Coronary artery (tissue), 2 donors: ENCODE data around the gene TSPYL2.

ENCODE experiments used
- DNase-seq: peaks from one replicate; pipeline ENCODE4 v3.0.0-alpha.2; 2017; ENCODE audit warnings: low spot score
- H3K27ac ChIP-seq, 2 donors: fragments of 200-600 bp; sonication (generic); one replicate each; pipeline ENCODE4 v1.5.1; 2016 to 2019
- H3K4me3 ChIP-seq: fragments of 200-600 bp; sonication (generic); 2 replicates; pipeline ENCODE4 v1.5.1; 2016; ENCODE audit warnings: mild to moderate bottlenecking, moderate library complexity
- TF ChIP-seq, protein P1 (sequence below): fragments of 200-600 bp; sonication (generic); IDR thresholded peaks from one replicate; pipeline ENCODE4 v1.5.1; 2019; ENCODE audit warnings: antibody characterized with exemption

TSPYL2 gene

GRCh38 chrX:53049127-53049517, 33.0 kb upstream of the TSPYL2 start:
- Histone ChIP-seq H3K27ac (peak overlapping the region in 1 of 2 donors; percentile 76), H3K4me3 (peak overlapping the region; percentile 75)
- TF ChIP-seq, protein P1, sequence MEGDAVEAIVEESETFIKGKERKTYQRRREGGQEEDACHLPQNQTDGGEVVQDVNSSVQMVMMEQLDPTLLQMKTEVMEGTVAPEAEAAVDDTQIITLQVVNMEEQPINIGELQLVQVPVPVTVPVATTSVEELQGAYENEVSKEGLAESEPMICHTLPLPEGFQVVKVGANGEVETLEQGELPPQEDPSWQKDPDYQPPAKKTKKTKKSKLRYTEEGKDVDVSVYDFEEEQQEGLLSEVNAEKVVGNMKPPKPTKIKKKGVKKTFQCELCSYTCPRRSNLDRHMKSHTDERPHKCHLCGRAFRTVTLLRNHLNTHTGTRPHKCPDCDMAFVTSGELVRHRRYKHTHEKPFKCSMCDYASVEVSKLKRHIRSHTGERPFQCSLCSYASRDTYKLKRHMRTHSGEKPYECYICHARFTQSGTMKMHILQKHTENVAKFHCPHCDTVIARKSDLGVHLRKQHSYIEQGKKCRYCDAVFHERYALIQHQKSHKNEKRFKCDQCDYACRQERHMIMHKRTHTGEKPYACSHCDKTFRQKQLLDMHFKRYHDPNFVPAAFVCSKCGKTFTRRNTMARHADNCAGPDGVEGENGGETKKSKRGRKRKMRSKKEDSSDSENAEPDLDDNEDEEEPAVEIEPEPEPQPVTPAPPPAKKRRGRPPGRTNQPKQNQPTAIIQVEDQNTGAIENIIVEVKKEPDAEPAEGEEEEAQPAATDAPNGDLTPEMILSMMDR: no peak
- DNase-seq: no peak

- TF ChIP-seq, protein P1: no peak
- Histone ChIP-seq H3K27ac (no peak overlapping the region), H3K4me3 (no peak overlapping the region)
- DNase-seq: no peak
These were observed 31.3 kb upstream of the TSPYL2 start for GRCh38 chrX:53050841-53051240.

DNA sequence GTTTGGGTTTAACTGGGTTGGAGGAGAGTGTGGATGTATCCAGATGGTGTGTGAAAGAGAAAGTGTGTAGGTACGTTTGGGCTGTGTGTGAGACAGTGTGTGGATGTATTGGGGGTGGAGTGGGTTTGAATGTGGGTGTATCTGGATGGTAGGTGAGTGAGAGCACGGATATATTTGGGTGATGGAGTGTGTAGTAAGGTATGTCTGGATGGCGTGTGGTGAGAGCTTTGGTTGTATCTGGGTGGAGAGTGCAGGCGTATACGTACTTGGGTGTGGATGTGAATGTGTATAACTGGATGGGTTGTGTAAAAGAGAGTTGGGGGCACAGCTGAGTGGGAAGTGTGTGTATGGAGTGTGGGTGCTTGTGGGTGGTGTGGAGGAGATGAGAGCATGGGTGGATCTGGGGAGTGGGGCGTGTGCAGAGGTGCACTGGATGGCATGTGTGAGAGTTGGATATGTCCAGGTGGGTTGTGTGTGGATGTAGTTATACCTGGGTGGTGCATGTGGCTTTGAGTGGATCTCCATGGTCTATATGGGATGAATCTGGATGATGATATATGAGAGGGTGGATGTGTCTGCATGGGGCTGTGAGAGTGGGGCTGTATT, 26.8 kb upstream of the TSPYL2 start:
- DNase-seq: no peak
- Histone ChIP-seq H3K27ac (no peak overlapping the region), H3K4me3 (no peak overlapping the region)
- TF ChIP-seq, protein P1: no peak

GRCh38 chrX:53056292-53056691, 25.9 kb upstream of the TSPYL2 start:
- Histone ChIP-seq H3K27ac (no peak overlapping the region), H3K4me3 (no peak overlapping the region)
- TF ChIP-seq, protein P1: no peak
- no peak for DNase-seq

DNA sequence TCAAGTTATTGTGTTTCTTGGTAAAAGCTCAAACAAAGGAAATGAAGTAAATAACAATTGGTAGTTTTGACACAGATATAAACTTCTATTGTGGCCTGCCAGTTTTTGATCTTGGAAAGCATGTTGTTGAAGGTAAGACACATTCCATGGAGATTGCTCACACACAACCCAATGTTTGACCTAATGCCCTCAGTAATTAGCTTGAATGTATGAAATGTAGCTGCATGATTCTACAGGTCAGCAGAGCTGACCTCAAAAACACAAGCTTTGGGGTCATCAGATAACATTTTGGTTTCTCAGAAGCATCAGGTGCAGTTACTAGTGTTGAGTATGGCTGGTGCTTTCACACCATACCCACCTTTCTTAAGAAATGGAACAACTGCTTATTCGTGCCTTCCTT, 17.1 kb upstream of the TSPYL2 start:
- DNase-seq: no peak
- Histone ChIP-seq H3K27ac (no peak overlapping the region), H3K4me3 (no peak overlapping the region)
- TF ChIP-seq, protein P1: no peak

DNA sequence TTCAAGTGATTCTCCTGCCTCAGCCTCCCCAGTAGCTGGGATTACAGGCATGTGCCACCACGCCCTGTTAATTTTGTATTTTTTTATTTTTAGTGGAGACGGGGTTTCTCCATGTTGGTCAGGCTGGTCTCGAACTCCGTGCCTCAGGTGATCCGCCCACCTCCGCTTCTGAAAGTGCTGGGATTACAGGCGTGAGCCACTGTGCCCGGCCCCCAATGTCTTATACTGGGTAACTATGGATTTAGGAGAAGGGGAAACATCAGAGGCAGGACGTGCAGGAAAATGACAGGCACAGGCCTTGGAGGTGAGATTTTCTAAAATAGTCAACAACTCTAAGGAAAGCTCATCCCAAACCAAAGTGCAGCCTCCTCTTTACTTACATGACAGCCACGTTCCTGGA, 11.1 kb upstream of the TSPYL2 start:
- TF ChIP-seq, protein P1: no peak
- H3K4me3 ChIP-seq: no peak overlapping the region
- H3K27ac ChIP-seq: peak overlapping the region; percentile 20 to 68
- no peak for DNase-seq

- H3K4me3 ChIP-seq: peak overlapping the region; percentile 68
These were observed 10.4 kb upstream of the TSPYL2 start for GRCh38 chrX:53071604-53072417.

More at GRCh38 chrX:53071604-53072417, 10.4 kb upstream of the TSPYL2 start:
- H3K27ac ChIP-seq: peak overlapping the region; percentile 65 to 68
- TF ChIP-seq, protein P1: peak; percentile 71
- peak; percentile 87 for DNase-seq
